Large intestine (tissue), 3 donors: ENCODE data around the gene CALM1. TPM values are rescaled to one million over a fixed set of nuclear protein-coding genes. Genes with fewer than 3 reads are reported as not detected.

Experiments
- DNase-seq, 2 donors: peaks; one replicate each; pipeline versions ENCODE4 v3.0.0 to v3.0.0-alpha.2; 2013
- H3K27ac ChIP-seq: one replicate; pipeline ENCODE4 v1.5.1; 2013; ENCODE audit warnings: low read length
- H3K27me3 ChIP-seq: 2 replicates; pipeline ENCODE4 v1.6.1; 2013; ENCODE audit warnings: low read length; ENCODE audit not compliant: control insufficient read depth, insufficient read depth
- H3K36me3 ChIP-seq: 2 replicates; pipeline ENCODE4 v1.6.1; 2013; ENCODE audit warnings: low read length; ENCODE audit not compliant: control insufficient read depth, insufficient read depth
- H3K4me1 ChIP-seq: one replicate; pipeline ENCODE4 v1.6.1; 2013; ENCODE audit warnings: low read length; ENCODE audit not compliant: control insufficient read depth, insufficient read depth
- H3K4me3 ChIP-seq: one replicate; pipeline ENCODE4 v1.5.1; 2013; ENCODE audit warnings: low read length
- H3K9me3 ChIP-seq: one replicate; pipeline ENCODE4 v1.6.1; 2013; ENCODE audit warnings: mild to moderate bottlenecking, low read depth, low read length, moderate library complexity; ENCODE audit not compliant: control insufficient read depth
- WGBS: methylation state at CpG from one replicate; pipeline ENCODE4 v1.1.5; 2013; ENCODE audit warnings: low lambda C conversion rate; ENCODE audit not compliant: insufficient coverage; 5-methylcytosine and 5-hydroxymethylcytosine counted together
- polyA plus RNA-seq: library from polyadenylated mRNA; unstranded; fragments of 120-200 nt; gene quantifications from one replicate; pipeline ENCODE4 v1.2.1, GENCODE V29; 2013

CALM1 gene
- polyA plus RNA-seq, 1 donor = 613 TPM

- 100% methylated on average over 2 of the region's 6 CpGs for WGBS
- Histone ChIP-seq H3K9me3 (peaks cover 5% of the 10 kb centered on the region), H3K4me3 (no peak overlapping the region), H3K27me3 (no peaks in the 10 kb centered on the region), H3K27ac (no peak overlapping the region), H3K4me1 (peaks cover 16% of the 10 kb centered on the region), H3K36me3 (no peaks in the 10 kb centered on the region)
- DNase-seq = no peak
Measured at GRCh38 chr14:90450151-90450550, 53.3 kb downstream of the CALM1 start.

GRCh38 chr14:90450667-90451066, 53.8 kb downstream of the CALM1 start:
- H3K4me3 ChIP-seq = no peak overlapping the region
- H3K4me1 ChIP-seq = peaks cover 16% of the 10 kb centered on the region
- peaks cover 5% of the 10 kb centered on the region for H3K9me3 ChIP-seq
- DNase-seq = no peak
- no peak overlapping the region for H3K27ac ChIP-seq
- no CpG with 5 or more reads among the region's 3 CpGs for WGBS
- H3K27me3 ChIP-seq = no peaks in the 10 kb centered on the region
- no peaks in the 10 kb centered on the region for H3K36me3 ChIP-seq

GRCh38 chr14:90451443-90451842, 54.6 kb downstream of the CALM1 start:
- H3K27ac ChIP-seq = no peak overlapping the region
- H3K4me3 ChIP-seq = no peak overlapping the region
- whole genome bisulfite sequencing = no CpG with 5 or more reads among the region's 13 CpGs
- DNase-seq = no peak
- no peaks in the 10 kb centered on the region for H3K27me3 ChIP-seq
- H3K36me3 ChIP-seq = no peaks in the 10 kb centered on the region
- H3K4me1 ChIP-seq = peaks cover 16% of the 10 kb centered on the region
- H3K9me3 ChIP-seq = peaks cover 5% of the 10 kb centered on the region

DNA sequence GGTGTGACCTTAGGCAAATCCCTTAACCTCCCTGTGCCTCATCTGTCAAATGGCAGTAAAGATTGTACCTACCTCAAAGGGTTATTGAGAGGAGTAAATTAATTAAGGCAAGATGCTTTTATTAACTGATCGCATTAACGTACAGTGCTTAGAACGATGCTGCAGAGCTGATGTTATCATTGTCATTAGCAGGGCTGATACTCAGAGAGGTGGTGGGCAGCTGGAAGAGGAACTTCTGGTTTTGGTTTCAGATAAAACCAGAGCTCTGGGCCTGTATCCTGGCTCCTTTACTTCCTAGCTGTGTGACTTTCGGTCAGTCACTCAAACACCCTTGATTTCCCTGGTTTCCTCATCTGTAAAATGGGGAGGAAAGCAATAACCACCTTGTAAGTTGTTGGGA, 55.1 kb downstream of the CALM1 start:
- Histone ChIP-seq H3K9me3 (peaks cover 5% of the 10 kb centered on the region), H3K27ac (no peak overlapping the region), H3K4me3 (no peak overlapping the region), H3K4me1 (peaks cover 18% of the 10 kb centered on the region), H3K36me3 (no peaks in the 10 kb centered on the region), H3K27me3 (no peaks in the 10 kb centered on the region)
- no CpG with 5 or more reads among the region's 4 CpGs for WGBS
- DNase-seq = no peak

- H3K4me1 ChIP-seq = peaks cover 21% of the 10 kb centered on the region
- H3K4me3 ChIP-seq = no peak overlapping the region
- H3K9me3 ChIP-seq = peaks cover 5% of the 10 kb centered on the region
- no peaks in the 10 kb centered on the region for H3K27me3 ChIP-seq
- no peak overlapping the region for H3K27ac ChIP-seq
- no CpG with 5 or more reads among the region's 6 CpGs for WGBS
- DNase-seq = no peak
- no peaks in the 10 kb centered on the region for H3K36me3 ChIP-seq
Measured at GRCh38 chr14:90452366-90452765, 55.5 kb downstream of the CALM1 start.

GRCh38 chr14:90453401-90453951, 56.6 kb downstream of the CALM1 start:
- Histone ChIP-seq H3K4me3 (no peak overlapping the region), H3K27me3 (no peaks in the 10 kb centered on the region), H3K9me3 (no peaks in the 10 kb centered on the region), H3K4me1 (peaks cover 24% of the 10 kb centered on the region), H3K36me3 (no peaks in the 10 kb centered on the region), H3K27ac (peak overlapping the region; percentile 30)
- WGBS = no CpG with 5 or more reads among the region's 18 CpGs
- peak in 1 of 2 donors; percentile 42 for DNase-seq

- WGBS = 100% methylated on average over 1 of the region's 30 CpGs
- H3K4me1 ChIP-seq = peaks cover 24% of the 10 kb centered on the region
- no peaks in the 10 kb centered on the region for H3K9me3 ChIP-seq
- H3K27ac ChIP-seq = peak overlapping the region; percentile 30
- no peaks in the 10 kb centered on the region for H3K36me3 ChIP-seq
- H3K4me3 ChIP-seq = peak overlapping the region; percentile 48
- peak; percentile 90 to 97 for DNase-seq
- H3K27me3 ChIP-seq = no peaks in the 10 kb centered on the region
Measured at GRCh38 chr14:90454041-90455000, 57.5 kb downstream of the CALM1 start.

DNA sequence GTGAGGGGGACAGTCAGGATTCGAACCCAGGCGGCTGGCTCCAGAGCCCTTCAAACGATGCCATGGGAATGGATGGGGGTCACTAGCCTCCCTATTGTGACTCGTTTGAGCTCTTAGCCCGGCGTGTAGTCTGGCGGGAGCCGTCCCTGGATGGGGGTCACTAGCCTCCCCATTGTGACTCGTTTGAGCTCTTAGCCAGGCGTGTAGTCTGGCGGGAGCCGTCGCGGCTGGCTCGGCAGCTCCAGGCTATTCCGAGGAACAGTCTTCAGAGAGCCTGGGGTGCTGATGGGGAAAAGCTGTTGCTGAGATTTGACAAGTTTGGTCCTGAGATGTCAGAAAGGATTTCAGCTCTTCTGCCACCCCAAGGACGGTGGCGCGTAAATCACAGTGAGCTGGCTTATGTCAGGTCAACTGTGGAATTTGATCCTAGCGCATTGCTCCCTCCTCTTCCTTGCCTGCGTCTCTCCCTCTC, 58.3 kb downstream of the CALM1 start:
- H3K27me3 ChIP-seq = no peaks in the 10 kb centered on the region
- no peak overlapping the region for H3K4me3 ChIP-seq
- H3K36me3 ChIP-seq = no peaks in the 10 kb centered on the region
- no peak overlapping the region for H3K27ac ChIP-seq
- DNase-seq = no peak
- H3K9me3 ChIP-seq = no peaks in the 10 kb centered on the region
- no CpG with 5 or more reads among the region's 21 CpGs for WGBS
- H3K4me1 ChIP-seq = peaks cover 24% of the 10 kb centered on the region

- H3K36me3 ChIP-seq = no peaks in the 10 kb centered on the region
- H3K9me3 ChIP-seq = no peaks in the 10 kb centered on the region
- peak overlapping the region; percentile 28 for H3K27ac ChIP-seq
- H3K4me3 ChIP-seq = no peak overlapping the region
- no CpG with 5 or more reads among the region's 6 CpGs for WGBS
- H3K4me1 ChIP-seq = peaks cover 24% of the 10 kb centered on the region
- no peaks in the 10 kb centered on the region for H3K27me3 ChIP-seq
- DNase-seq = peak in 1 of 2 donors; percentile 23
Measured at GRCh38 chr14:90456551-90456950, 59.7 kb downstream of the CALM1 start.

DNA sequence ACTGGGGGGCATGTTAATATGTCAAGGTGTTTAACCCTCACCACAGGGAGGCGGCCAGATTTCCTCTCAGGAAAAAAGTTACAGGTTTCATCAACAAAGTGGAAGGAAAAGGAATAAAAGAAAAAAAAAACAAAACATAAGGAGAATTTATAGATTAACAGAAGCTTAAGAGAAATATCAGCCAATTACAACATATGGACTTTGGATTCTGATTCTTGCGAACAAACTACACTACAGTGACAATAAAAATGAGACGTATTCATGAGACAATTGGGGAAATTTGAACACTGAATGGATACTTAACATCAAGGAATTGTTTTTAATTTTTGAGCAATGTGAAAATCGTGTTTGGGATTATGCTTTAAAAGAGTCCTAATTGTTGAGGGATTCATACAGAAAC, 60.4 kb downstream of the CALM1 start:
- peak overlapping the region; percentile 28 for H3K27ac ChIP-seq
- 0% methylated on average over 1 of the region's 4 CpGs for WGBS

More for the DNA sequence above, 60.4 kb downstream of the CALM1 start:
- no peaks in the 10 kb centered on the region for H3K9me3 ChIP-seq
- H3K4me1 ChIP-seq = peaks cover 24% of the 10 kb centered on the region
- no peaks in the 10 kb centered on the region for H3K36me3 ChIP-seq
- DNase-seq = peak in 1 of 2 donors; percentile 60
- H3K27me3 ChIP-seq = no peaks in the 10 kb centered on the region
- no peak overlapping the region for H3K4me3 ChIP-seq
